Mucosa of rectum (tissue), 2 donors: ENCODE data around the gene OLAH.

Source experiments
- H3K27ac ChIP-seq, 2 donors: one replicate each; pipeline ENCODE4 v1.7.0; 2013; ENCODE audit warnings: inconsistent platforms in 2 of 2, low read depth in 2 of 2, low read length in 2 of 2
- H3K27me3 ChIP-seq, 2 donors: one replicate each; pipeline ENCODE4 v1.7.0; 2013; ENCODE audit warnings: low read length in 2 of 2; ENCODE audit not compliant: control insufficient read depth in 2 of 2, insufficient read depth in 2 of 2
- H3K36me3 ChIP-seq, 2 donors: one replicate each; pipeline ENCODE4 v1.7.0; 2013; ENCODE audit warnings: low read length in 2 of 2; ENCODE audit not compliant: control insufficient read depth in 2 of 2, insufficient read depth in 2 of 2
- H3K4me1 ChIP-seq, 2 donors: one replicate each; pipeline ENCODE4 v1.7.0; 2013; ENCODE audit warnings: low read length in 2 of 2, mild to moderate bottlenecking in 1 of 2; ENCODE audit not compliant: control insufficient read depth in 2 of 2, insufficient read depth in 2 of 2
- H3K4me3 ChIP-seq, 2 donors: one replicate each; pipeline ENCODE4 v1.7.0; 2013; ENCODE audit warnings: low read length in 2 of 2
- H3K9ac ChIP-seq, 2 donors: one replicate each; pipeline ENCODE4 v1.7.0; 2013; ENCODE audit warnings: low read length in 2 of 2, low read depth in 1 of 2, mild to moderate bottlenecking in 1 of 2
- H3K9me3 ChIP-seq, 2 donors: one replicate each; pipeline ENCODE4 v1.7.0; 2013; ENCODE audit warnings: low read length in 2 of 2; ENCODE audit not compliant: control insufficient read depth in 2 of 2
- donor health status: healthy.
- donor health status: Normal muscosa, but diverticular disease.

The OLAH gene

GRCh38 chr10:15097011-15097812 lies 53.5 kb downstream of the OLAH start, which contains the start of gene RPP38:
Gene RPP38, plus strand, starts transcription at chr10:15097355. Its CDS starts 5,960 bp downstream, at chr10:15103315.
- Histone ChIP-seq H3K4me1 (peaks cover 23 to 25% of the 10 kb centered on the region in 2 donors), H3K27me3 (no peaks in the 10 kb centered on the region), H3K4me3 (peak within 1 kb of the TSS; percentile 92 to 94), H3K9ac (peak within 1 kb of the TSS; percentile 88 to 93), H3K36me3 (peaks cover 2 to 4% of the 10 kb centered on the region in 2 donors), H3K27ac (peak within 1 kb of the TSS; percentile 97 to 99), H3K9me3 (no peaks in the 10 kb centered on the region)

GRCh38 chr10:15099886-15100285 lies 56.1 kb downstream of the OLAH start:
- H3K27ac ChIP-seq: no peak overlapping the region
- no peaks in the 10 kb centered on the region for H3K27me3 ChIP-seq
- no peak overlapping the region for H3K4me3 ChIP-seq
- H3K36me3 ChIP-seq: peaks cover 13 to 26% of the 10 kb centered on the region in 2 donors
- peaks cover 23 to 25% of the 10 kb centered on the region in 2 donors for H3K4me1 ChIP-seq
- H3K9ac ChIP-seq: no peak overlapping the region
- no peaks in the 10 kb centered on the region for H3K9me3 ChIP-seq

DNA sequence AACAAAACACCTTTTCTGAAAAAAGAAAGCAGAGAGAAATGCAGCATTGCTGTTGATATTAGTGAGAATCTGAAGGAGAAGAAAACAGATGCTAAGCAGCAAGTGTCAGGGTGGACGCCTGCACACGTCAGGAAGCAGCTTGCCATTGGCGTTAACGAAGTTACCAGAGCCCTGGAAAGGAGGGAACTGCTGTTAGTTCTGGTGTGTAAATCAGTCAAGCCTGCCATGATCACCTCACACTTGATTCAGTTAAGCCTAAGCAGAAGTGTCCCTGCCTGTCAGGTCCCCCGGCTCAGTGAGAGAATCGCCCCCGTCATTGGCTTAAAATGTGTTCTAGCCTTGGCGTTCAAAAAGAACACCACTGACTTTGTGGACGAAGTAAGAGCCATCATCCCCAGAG lies 59.8 kb downstream of the OLAH start:
- Histone ChIP-seq H3K9ac (no peak overlapping the region), H3K4me3 (no peak overlapping the region), H3K27me3 (no peaks in the 10 kb centered on the region), H3K27ac (no peak overlapping the region), H3K9me3 (no peaks in the 10 kb centered on the region), H3K36me3 (peaks cover 19 to 35% of the 10 kb centered on the region in 2 donors), H3K4me1 (peaks cover 13 to 16% of the 10 kb centered on the region in 2 donors)

- no peak overlapping the region for H3K9ac ChIP-seq
- H3K9me3 ChIP-seq: no peaks in the 10 kb centered on the region
- no peak overlapping the region for H3K27ac ChIP-seq
- H3K36me3 ChIP-seq: peaks cover 17 to 41% of the 10 kb centered on the region in 2 donors
- H3K4me3 ChIP-seq: no peak overlapping the region
- H3K4me1 ChIP-seq: peaks cover 0 to 3% of the 10 kb centered on the region in 2 donors
- H3K27me3 ChIP-seq: no peaks in the 10 kb centered on the region
These were observed 62.7 kb downstream of the OLAH start for GRCh38 chr10:15106352-15107013.

- H3K27me3 ChIP-seq: no peaks in the 10 kb centered on the region
- no peaks in the 10 kb centered on the region for H3K9me3 ChIP-seq
- H3K27ac ChIP-seq: no peak overlapping the region
- peaks cover 3 to 20% of the 10 kb centered on the region in 2 donors for H3K36me3 ChIP-seq
- no peaks in the 10 kb centered on the region for H3K4me1 ChIP-seq
- no peak overlapping the region for H3K9ac ChIP-seq
- H3K4me3 ChIP-seq: no peak overlapping the region
These were observed 68.9 kb downstream of the OLAH start for GRCh38 chr10:15112657-15113056.

GRCh38 chr10:15113766-15114165 lies 70.0 kb downstream of the OLAH start:
- no peak overlapping the region for H3K27ac ChIP-seq
- H3K9me3 ChIP-seq: no peaks in the 10 kb centered on the region
- H3K36me3 ChIP-seq: peaks cover 6 to 18% of the 10 kb centered on the region in 2 donors
- no peak overlapping the region for H3K4me3 ChIP-seq
- no peak overlapping the region for H3K9ac ChIP-seq
- H3K4me1 ChIP-seq: no peaks in the 10 kb centered on the region
- no peaks in the 10 kb centered on the region for H3K27me3 ChIP-seq

DNA sequence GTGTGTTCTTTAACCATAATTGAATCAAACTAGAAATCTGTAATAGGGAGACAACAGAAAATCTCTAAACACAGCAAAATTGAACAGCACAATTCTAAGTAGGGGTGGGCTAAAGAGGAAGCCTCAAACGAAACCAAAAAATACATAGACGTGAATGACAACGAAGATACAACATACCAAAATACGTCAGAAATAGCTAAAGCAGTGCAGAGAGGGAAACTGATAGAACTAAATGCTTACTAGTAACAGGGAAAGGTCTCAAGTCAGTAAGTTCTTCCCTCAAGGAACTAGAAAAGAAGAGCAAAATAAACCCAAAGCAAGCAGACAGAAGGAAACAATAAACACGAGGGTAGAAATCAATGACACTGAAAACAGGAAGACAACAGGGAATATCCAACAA lies 72.5 kb downstream of the OLAH start:
- no peak overlapping the region for H3K4me3 ChIP-seq
- peaks cover 9 to 31% of the 10 kb centered on the region in 2 donors for H3K36me3 ChIP-seq
- no peak overlapping the region for H3K9ac ChIP-seq

DNA sequence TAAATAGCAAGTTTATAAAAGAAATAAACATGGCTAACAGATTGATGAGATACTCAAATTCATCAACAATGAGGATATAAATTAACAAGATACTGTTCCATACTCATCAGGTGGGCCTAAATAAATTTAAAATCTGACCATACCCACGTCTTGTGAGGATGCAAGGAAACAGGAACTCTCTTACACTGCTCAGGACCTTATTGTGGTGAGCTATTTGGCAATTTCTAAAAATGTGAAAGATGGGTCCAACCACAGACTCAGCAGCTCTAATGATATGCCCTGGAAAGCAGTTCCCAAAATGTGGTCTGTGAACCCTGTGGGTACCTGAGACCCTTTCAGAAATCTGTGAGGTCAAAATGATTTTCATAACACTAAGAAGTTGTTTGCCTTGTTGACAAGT lies 74.9 kb downstream of the OLAH start:
- no peaks in the 10 kb centered on the region for H3K9me3 ChIP-seq
- no peaks in the 10 kb centered on the region for H3K27me3 ChIP-seq
- H3K4me3 ChIP-seq: no peak overlapping the region
- no peak overlapping the region for H3K9ac ChIP-seq
- H3K27ac ChIP-seq: no peak overlapping the region
- H3K36me3 ChIP-seq: peaks cover 5 to 28% of the 10 kb centered on the region in 2 donors
- H3K4me1 ChIP-seq: no peaks in the 10 kb centered on the region

More for the DNA sequence above, 72.5 kb downstream of the OLAH start:
- Histone ChIP-seq H3K27me3 (no peaks in the 10 kb centered on the region), H3K4me1 (no peaks in the 10 kb centered on the region), H3K9me3 (no peaks in the 10 kb centered on the region), H3K27ac (no peak overlapping the region)

DNA sequence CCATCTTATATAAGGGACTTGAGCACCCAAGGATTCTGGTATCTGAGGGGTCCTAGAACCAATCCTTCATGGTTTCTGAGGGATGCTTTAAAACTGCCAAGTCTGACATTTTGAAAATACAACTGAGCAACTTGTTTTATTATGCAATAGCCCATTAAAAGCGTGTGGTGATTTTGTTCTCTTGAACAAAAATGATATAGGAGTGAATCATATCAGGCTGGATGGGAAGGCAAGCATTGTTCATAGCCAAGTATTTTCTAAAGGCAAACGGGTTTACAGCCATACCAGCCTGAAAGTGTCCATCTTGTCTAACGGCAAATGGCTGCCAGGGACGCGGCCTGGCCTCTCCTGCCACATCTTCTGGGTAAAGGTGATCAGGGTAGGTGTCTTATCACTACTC lies 76.8 kb downstream of the OLAH start:
- no peaks in the 10 kb centered on the region for H3K4me1 ChIP-seq

DNA sequence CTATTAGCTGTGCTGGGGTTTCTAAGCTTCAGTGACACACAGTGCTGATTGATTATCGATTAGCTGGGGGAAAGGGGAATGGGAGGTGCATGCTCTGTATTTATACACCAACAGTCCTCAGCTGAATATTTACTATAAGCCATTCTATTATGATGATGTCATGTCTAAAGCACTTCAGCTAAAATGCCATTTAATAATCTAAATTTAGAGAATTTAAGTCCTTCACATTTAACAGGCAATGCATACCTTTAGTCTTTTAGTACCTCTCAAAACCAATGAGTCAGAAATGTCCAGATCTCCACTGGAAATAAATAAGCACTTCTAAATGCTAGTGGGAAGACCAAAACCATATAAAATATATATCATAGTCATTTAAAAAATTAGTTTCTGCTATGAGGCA lies 78.0 kb downstream of the OLAH start:
- Histone ChIP-seq H3K4me3 (no peak overlapping the region), H3K27me3 (no peaks in the 10 kb centered on the region), H3K9ac (no peak overlapping the region), H3K36me3 (peaks cover 14 to 36% of the 10 kb centered on the region in 2 donors), H3K27ac (no peak overlapping the region), H3K4me1 (no peaks in the 10 kb centered on the region), H3K9me3 (no peaks in the 10 kb centered on the region)

More for the DNA sequence above, 76.8 kb downstream of the OLAH start:
- Histone ChIP-seq H3K9me3 (no peaks in the 10 kb centered on the region), H3K27me3 (no peaks in the 10 kb centered on the region), H3K36me3 (peaks cover 10 to 33% of the 10 kb centered on the region in 2 donors), H3K27ac (no peak overlapping the region), H3K9ac (no peak overlapping the region), H3K4me3 (no peak overlapping the region)
